GM12873 (cell line): ENCODE measurements around the gene MIEF1.

Experiments
- TF ChIP-seq, protein P1 (sequence below): IDR thresholded peaks from 2 replicates; pipeline ENCODE4 v1.5.1; 2012; ENCODE audit warnings: low read depth, mild to moderate bottlenecking, moderate library complexity, low read length, control low read depth; ENCODE audit not compliant: insufficient read depth; ENCODE audit errors: missing control alignments

MIEF1 gene

DNA sequence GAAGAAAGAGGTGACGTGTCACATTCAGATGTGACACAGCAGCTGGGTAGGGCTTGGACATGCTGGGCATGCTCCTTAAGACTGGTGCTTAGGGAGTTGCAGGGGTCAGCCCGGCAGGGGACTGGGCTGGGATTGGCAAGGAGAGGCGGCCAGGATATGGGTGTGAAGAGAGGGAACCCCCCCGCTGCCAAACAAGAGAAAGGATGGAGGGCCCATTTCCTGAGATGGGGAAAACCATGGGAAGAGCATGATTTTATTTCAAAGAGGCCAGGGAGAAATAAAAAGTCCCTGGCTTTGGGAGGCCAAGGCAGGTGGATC lies 23.5 kb downstream of the MIEF1 start:
- TF ChIP-seq, protein P1, sequence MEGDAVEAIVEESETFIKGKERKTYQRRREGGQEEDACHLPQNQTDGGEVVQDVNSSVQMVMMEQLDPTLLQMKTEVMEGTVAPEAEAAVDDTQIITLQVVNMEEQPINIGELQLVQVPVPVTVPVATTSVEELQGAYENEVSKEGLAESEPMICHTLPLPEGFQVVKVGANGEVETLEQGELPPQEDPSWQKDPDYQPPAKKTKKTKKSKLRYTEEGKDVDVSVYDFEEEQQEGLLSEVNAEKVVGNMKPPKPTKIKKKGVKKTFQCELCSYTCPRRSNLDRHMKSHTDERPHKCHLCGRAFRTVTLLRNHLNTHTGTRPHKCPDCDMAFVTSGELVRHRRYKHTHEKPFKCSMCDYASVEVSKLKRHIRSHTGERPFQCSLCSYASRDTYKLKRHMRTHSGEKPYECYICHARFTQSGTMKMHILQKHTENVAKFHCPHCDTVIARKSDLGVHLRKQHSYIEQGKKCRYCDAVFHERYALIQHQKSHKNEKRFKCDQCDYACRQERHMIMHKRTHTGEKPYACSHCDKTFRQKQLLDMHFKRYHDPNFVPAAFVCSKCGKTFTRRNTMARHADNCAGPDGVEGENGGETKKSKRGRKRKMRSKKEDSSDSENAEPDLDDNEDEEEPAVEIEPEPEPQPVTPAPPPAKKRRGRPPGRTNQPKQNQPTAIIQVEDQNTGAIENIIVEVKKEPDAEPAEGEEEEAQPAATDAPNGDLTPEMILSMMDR: no peak

DNA sequence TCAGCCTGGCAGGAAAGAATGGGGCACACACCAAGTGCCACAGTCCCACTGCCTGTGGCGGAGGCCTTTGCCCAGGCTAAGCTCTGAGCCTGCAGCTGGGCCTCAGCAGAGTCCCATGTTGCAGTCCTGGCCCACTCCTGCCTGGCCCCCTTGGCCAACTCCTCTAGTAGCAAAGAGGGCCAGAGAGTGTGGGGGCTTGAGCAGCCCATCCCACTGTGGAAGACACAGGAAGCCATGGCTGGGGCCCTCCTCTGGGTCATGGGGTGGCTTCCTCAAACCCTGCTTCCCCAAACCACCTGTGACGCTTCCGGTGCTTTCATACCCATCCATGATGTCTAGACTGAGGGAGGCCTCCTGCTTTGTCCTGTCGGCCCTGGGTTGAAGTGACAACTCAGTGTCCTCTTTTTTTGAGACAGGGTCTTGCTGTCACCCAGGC lies 24.7 kb downstream of the MIEF1 start:
- TF ChIP-seq, protein P1: no peak

DNA sequence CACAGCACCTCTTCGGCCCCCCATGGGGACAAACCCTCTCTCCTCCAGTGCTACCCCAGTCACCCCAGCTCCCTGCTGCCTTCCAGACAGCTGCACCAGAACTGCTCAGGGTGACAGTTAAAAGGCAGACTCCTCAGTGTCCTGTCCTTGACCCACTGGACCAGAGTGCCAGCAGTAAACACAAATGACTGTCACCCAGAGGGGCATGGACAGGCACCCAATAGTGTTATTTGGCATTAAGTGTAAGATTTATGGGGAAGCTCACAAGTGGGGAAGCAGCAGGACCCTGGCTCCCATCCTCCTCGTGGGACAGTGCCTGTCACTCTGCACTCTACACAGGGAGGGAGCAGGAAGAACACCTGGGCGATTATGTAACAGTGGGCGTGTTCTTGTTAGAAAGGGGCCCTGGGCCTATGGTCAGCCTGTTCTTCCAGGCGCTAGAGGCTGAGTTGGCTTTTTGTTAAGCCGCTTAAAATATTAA lies 25.4 kb downstream of the MIEF1 start:
- TF ChIP-seq, protein P1: no peak

DNA sequence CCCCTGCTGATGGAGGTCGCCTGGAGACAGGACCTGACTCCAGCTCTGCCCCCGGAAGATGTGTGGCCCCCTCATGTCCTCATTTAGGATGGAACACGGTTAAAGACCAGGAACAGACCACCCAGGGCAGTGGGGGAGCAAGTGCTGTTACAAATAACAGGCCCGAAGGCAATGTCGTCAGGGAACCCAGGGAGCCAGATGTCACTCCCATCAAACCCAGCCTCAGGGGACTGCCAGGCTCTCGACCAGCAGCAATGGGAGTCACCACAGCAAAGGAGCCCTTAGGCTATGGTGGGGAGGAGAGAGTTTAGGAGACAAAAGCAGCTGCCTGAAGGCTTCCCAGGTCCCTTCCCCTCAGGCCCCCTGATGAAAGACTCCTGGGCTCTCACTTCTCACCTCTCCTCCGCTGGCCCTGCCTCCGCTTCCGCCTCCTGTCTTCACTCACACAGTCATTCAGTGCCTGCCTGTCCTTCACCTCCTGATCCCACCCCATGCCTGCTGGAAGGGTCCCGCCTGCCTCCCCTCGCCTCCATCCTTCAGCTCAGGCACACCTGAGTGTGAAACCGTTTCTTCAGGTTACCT lies 26.1 kb downstream of the MIEF1 start:
- TF ChIP-seq, protein P1: no peak

DNA sequence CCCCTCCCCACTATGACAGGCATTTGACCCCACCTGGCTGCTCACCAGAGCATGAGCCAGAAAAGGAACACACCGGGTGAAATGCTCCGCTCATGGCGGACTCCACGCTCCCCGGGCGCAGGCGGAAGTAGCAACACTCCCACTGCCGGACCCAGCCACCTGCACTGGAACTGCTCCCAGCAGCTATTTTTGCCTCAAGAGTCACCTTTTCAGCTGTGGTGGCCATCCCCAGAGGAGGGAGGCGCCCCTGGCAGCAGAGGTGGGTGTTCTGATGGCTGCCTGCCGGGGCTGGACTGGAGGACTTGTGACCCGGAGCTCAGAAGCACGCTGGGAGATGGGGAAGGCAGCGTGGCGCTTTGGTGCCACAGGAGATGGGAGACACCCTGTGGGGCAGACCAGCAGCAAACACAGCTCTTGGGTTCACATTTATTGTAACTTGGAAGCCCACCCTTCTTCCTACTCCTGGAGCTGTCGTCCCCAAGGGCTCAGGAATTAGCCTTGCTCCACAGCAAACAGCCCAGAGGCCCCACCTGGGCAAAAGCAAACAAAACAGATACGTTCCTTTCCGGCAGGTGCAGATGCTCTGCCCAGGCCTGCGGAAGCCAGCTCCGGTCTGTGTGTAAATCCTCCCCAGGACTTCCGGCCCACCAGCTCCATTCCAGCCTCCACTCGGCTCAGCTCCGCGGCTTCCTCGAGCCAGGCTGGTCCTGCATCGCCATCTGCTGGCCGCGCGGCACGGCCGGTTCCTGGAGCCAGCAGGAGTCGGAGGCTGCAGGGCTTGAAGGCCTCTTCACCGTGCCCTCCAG lies 26.8 kb downstream of the MIEF1 start:
- TF ChIP-seq, protein P1: peak; percentile 100

DNA sequence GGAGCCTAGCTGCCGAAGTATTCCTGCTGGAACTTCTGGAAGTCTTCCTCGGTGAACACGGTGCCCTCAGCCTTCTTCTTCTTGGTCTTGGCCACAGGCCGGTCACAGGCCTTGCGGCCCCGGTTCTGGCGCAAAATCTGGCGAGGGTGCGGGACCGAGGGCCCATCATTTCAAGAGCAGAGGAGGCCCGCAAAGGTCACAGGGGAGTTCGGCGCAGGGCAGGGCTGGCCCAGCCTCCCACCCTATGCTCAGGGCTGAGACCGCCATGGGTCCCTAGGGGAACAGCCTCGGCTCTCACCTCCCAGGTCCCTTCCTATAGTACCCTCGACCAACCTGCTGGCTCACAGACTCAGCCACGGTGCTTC lies 27.4 kb downstream of the MIEF1 start:
- TF ChIP-seq, protein P1: no peak

DNA sequence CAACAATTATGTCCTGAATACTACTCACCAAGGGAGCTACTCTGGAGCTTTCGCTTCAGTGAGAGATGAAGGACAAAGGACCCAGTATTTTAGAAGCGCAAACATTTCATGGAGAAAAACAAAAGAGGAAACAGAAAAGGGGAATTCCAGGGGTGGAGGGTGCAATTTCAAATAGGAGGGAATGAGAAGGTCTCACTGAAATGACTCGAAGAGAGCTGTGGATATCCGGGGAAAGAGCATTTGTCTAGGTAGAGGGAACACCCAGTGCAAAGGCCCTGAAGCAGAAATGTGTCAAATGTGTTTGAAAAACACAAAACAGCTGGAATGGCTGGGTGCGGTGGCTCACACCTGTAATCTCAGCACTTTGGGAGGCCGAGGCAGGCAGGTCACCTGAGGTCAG lies 28.0 kb downstream of the MIEF1 start:
- TF ChIP-seq, protein P1: no peak
